Thoracic aorta endothelial cell (primary cell): ENCODE results near the gene ZSWIM5. TPM values are rescaled to one million over a fixed set of nuclear protein-coding genes. Genes with fewer than 3 reads are reported as not detected.

Experiments
- total RNA-seq: library from RNA; depleted of rRNA; stranded (reverse); fragments of >200 nt; gene quantifications from 2 replicates; pipeline ENCODE4 v1.2.3, GENCODE V29; 2012

Gene ZSWIM5
- total RNA-seq = 0.53 and 0.65 TPM in 2 replicates

GRCh38 chr1:45205910-45206721 is at the start of gene ZSWIM5:
Gene ZSWIM5 (minus strand): TSS chr1:45206605. CDS start chr1:45206350, 255 bp downstream.

GRCh38 chr1:45011837-45012638 is 194.4 kb downstream of the ZSWIM5 start, which contains the start of gene UROD:
Gene UROD (plus strand): TSS chr1:45012254. CDS start chr1:45012266, 12 bp downstream.

GRCh38 chr1:45010855-45011811 is 195.3 kb downstream of the ZSWIM5 start, which contains the start of gene HECTD3:
Gene HECTD3 (minus strand): TSS chr1:45011324. CDS start chr1:45011257, 67 bp downstream.

Other genes with a start within 250 kb of the ZSWIM5 start
- gene EIF2B3, start 220.0 kb downstream of the ZSWIM5 start, total RNA-seq = 38.6 and 46.1 TPM in 2 replicates
- gene HECTD3, start 195.3 kb downstream of the ZSWIM5 start, total RNA-seq = 39.0 and 40.8 TPM in 2 replicates
- gene UROD, start 194.4 kb downstream of the ZSWIM5 start, total RNA-seq = 136 TPM in 2 replicates
- 4.7 and 9.7 TPM in 2 replicates for gene HPDL, start 120.3 kb upstream of the ZSWIM5 start, total RNA-seq
- gene TOE1, start 133.6 kb upstream of the ZSWIM5 start, total RNA-seq = 20.5 and 25.6 TPM in 2 replicates
- 10.9 and 13.1 TPM in 2 replicates for gene MUTYH, start 133.8 kb upstream of the ZSWIM5 start, total RNA-seq